Measurements from ENCODE around the gene PLCD4.

The PLCD4 gene

DNA sequence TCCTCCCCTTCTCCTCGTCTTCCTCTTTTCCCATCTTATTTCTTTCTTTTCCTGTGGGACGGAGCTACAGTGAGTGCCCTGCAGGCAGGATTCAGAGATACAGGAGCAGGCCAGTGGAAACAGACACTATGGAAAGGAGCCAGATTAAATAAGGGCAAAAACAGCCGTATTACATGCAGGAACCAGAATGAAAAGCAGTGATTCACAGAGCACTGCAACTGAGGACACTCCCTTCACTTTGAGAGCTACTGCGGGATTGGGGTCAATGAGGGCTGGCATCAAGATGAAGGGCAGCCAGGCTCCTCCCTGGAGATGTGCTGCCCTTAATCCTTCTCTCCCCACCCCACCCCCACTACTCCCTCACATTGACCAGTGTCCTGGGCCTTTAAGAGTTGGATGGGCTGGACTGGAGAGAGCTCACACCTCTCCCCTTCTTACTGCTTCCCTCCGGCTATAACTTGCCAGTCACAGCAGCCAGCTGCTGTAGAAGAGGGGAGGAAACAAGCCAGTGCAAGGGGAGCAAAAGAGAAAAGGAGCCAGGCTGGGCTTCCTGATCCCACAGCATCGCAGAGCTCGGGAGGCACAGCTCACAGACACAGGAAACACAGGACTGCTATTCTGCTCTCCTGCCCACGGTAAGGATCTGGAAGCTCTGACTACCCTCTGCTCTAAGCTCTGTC is at the start of gene PLCD4:
Gene PLCD4, plus strand, starts transcription at position 464 of the 680 bp plus-strand sequence. CDS start 7,841 bp downstream, outside the sequence.
- DNase-seq (ENCODE audit: low spot score) = no peak

- no peak for DNase-seq (ENCODE audit: low spot score)
Observed at GRCh38 chr2:218557941-218558340, 49.8 kb upstream of the PLCD4 start.

DNA sequence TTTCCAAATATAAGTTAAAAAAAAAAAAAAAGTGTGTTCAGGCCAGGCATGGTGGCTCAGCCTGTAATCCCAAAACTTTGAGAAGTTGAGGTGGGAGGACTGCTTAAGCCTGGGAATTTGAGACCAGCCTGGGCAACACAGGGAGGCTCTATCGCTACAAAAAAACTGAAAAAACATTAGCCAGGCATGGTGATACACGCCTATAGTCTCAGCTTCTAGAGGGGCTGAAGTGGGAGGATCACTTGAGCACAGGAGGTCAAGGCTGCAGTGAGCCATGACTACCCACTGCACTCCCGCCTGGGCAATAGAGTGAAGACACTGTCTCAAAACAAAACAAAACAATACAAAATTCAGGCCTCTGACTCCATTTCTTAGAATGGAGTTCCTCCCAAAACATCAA is 48.7 kb upstream of the PLCD4 start:
- no peak for DNase-seq (ENCODE audit: low spot score)

GRCh38 chr2:218564056-218564455 is 43.6 kb upstream of the PLCD4 start:
- DNase-seq (ENCODE audit: low spot score) = no peak

DNA sequence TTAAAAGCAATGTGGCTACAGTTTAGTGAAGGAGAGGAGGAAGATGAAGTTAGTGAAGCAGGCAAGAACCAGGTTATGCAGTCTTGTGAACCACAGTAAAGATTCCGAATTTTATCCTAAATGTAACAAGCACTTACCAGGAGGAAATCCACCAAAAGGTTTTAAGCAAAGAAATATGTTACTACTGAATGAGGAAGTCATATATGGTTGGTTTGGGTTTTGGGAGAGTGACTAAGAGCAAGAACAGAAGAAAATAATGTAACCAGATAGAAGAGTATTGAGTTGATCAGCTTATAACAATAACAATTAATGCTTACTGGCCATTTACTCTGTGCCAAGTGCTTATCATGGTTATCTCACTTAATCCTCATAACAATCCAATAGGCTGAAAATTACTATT is 41.4 kb upstream of the PLCD4 start:
- DNase-seq (ENCODE audit: low spot score) = no peak

DNA sequence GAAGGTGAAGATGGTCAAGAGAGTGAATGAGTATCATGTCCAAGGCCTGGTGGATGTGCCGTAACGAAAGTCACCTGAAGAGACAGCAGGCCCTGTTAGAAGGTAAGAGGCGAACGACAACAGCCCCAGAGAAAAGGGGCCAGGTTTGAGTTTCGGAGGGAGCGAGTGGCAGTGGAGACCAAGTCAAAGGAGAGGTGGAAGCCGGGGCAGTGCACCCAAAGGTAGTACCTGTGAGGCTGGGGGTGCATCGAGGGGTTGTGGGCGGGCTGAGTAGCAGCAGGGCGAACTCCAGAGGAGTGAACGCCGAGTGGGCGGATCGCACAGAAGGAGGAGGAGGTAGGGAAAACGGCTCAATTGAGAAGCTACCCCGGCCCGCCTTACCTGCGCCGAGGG is 39.9 kb upstream of the PLCD4 start:
- DNase-seq (ENCODE audit: low spot score) = no peak

DNA sequence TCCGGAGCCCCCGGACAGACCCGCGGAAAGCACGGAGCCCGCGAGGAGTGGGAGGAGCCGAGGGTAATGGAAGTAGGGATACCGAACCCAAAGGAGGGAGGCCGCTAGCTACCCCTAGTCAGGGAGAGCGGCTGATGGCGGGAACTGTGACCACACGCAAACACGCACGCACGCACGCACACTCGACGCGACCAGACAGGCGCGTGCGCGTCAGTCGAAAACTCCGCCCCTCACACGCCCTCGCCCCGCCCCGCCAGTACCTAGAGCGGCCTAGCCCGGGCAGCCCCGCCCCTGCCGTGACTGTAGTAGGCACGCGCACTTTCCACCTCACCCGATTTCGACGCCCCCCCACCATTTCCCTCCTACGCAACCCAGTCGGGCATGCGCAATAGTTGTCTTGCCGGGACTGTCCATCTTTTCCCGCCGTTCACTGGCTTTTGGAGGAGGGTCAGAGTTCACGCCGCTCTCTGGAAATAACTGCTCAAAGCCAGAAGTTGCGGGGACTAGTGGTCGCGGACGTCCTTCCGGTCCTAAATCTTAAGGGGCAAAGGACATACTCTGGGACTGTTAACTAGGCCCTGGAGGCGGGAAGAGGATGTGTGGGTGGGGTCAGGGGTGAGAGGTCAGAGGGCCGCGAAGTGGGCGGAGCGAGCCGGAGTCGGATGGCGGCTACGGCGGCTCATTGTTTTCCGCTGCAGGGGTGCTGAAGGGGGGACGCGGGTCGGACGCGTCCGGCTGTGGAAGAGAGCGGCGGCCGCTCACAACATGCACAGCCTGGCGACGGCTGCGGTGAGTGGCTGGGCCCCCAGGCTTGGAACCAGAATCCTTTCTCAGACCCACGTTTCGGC is 39.3 kb upstream of the PLCD4 start, which contains the start of the genes CNOT9 and USP37:
Gene CNOT9, plus strand, starts transcription at position 650 of the 848 bp plus-strand sequence. Its CDS starts 116 bp downstream, at position 766.
Gene USP37, minus strand, starts transcription at position 162 of the 848 bp plus-strand sequence. CDS start 9,698 bp downstream, outside the sequence.
- peak; percentile 95 for DNase-seq (ENCODE audit: low spot score)

GRCh38 chr2:218569038-218569431 is 38.7 kb upstream of the PLCD4 start:
- peak; percentile 53 for DNase-seq (ENCODE audit: low spot score)

DNA sequence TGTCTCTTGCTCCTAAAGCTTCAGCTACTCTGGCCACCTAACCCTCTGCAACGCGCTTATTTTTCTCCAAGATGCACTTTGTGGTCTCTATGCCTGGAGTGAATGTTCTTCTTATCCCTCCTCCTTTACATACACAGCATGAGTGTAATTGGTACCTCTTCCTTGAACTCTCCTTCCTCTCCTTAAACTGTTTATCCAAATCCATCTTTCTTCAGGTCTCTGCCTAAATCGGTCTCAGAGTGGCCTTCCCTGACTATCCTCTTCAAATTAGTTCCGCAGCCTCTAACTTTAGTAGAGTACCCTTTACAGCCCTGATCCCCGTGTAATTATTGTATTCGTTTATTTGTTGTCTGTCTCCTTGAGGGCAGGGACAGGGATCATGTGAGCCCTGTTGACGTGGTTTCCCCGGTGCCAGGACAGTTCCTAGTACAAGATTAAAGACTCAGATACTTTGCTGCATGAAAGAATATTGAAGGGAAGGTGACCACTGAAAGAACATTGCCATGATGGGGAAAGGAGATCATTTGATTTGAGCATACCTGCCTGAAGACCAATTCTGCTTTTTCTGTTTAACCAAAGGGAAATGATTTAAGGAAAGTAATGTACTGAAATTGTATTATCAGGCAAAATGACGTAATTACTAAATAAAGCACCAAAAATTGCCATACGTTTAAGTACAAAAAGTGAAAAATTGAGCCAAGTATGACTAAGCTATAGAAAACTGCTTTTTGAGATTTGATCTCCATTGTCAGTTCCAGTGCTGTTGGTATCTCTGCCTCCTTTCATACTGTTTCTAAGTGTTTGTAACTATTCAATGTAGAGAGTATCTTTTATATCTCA is 37.8 kb upstream of the PLCD4 start:
- peak; percentile 39 for DNase-seq (ENCODE audit: low spot score)

GRCh38 chr2:218570850-218571249 is 36.8 kb upstream of the PLCD4 start:
- DNase-seq (ENCODE audit: low spot score) = no peak

DNA sequence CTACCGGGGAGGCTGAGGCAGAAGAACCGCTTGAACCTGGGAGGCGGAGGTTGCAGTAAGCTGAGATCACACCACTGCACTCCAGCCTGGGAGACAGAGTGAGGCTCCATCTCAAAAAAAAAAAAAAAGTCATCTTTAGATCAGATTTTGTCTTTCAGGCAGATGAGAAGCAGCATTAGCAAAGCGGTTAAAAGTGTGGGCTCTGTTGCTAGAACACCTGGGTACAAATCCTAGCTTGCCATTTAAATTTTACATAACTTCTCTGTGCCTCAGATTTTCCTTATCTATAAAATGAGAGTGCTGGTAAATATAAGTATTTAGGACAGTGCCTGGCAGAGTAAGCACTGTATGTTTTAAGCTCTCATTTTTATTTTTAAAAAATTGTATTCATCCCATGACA is 30.8 kb upstream of the PLCD4 start:
- DNase-seq (ENCODE audit: low spot score) = no peak

- DNase-seq (ENCODE audit: low spot score) = no peak
Observed at GRCh38 chr2:218577482-218578220, 30.0 kb upstream of the PLCD4 start.

DNA sequence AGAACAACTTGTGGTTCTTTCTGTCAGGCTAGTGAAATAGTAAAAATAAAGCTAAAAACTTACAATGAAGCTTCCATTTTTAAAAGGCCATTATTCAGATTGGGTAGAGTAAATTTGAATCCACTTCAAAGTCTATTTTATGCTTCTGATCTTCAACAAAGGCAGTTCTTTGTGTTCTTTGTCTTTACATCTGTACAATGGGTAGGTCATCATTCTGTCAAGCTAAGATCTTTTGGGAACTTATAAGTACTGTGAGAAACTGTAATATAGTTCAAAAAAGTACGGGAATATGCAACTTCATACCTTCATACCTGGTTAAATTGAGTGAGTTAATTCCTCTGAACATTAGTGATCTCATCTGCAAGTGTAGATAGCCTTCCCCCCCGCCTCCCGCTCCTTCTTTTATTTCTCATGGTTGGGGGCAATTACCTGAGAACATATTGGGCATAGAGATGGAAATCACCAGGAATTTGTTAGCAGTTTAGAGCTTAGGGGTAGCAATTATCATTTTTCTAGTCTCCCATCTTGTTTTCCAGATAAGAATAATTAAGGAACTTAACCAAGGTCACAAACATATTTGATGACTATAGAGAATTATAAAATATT is 29.3 kb upstream of the PLCD4 start:
- DNase-seq (ENCODE audit: low spot score) = no peak

- DNase-seq (ENCODE audit: low spot score) = no peak
Observed at GRCh38 chr2:218582076-218582475, 25.6 kb upstream of the PLCD4 start.

- DNase-seq (ENCODE audit: low spot score) = no peak
Observed at GRCh38 chr2:218583983-218584850, 23.5 kb upstream of the PLCD4 start.

DNA sequence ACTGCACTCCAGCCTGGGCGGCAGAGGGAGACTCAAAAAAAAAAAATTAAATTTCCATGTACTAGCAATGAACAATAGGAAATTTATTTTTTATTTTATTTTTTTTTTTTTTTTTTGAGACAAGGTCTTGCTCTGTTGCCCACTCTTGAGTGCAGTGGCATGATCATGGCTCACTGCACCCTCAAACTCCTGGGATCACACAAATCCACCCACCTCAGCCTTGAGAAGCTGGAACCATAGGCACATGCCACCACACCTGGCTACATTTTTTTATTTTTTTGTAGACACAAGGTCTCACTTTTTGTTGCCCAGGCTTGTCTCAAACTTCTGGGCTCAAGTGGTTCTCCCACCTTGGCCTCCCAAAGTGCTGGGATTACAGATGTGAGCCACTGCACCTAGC is 22.2 kb upstream of the PLCD4 start:
- no peak for DNase-seq (ENCODE audit: low spot score)

- DNase-seq (ENCODE audit: low spot score) = no peak
Observed at GRCh38 chr2:218605432-218605831, 2.3 kb upstream of the PLCD4 start.

GRCh38 chr2:218615868-218616315 is 8.2 kb downstream of the PLCD4 start:
- DNase-seq (ENCODE audit: low spot score) = no peak

DNA sequence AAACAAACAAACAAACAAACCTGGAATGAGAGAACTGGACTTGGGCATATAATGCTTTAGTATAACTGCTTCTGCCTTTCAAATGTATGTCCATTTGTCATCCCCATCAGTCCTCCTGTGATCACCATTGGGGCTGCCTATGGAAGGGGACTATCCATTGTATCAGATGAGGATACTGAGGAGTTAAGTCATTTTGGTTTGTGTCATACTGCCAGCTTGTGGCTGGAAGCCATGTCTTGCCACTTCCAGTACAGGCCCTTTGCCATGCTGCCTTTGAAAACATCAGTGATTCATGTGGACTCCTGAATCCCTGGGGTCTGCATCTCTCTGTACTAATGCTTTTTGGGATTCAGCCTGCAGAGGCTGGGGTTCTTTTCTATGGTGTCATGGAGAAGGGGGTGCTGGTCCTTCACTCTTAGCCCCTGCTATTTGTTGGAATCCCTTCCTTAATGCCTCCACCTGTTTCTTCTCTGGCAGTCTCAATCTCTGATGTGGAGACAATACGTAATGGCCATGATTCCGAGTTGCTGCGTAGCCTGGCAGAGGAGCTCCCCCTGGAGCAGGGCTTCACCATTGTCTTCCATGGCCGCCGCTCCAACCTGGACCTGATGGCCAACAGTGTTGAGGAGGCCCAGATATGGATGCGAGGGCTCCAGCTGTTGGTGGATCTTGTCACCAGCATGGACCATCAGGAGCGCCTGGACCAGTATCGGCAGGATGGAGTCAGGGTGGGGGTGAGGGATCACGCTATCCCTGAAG is 10.6 kb downstream of the PLCD4 start:
- DNase-seq (ENCODE audit: low spot score) = no peak

Data from hematopoietic multipotent progenitor cell treated with erythropoietin and hydrocortisone succinate and interleukin-3 and kit ligand, for 17 days (in vitro differentiated cells).